HS-5 (cell line): ENCODE results near the gene CDH12.
"Not testable (repeated sequence)": the region's sequence is repeated elsewhere in the genome, so short reads cannot be mapped to it uniquely, and the experiment has no call there.

Source experiments
- DNase-seq: peaks from one replicate; pipeline ENCODE4 v3.0.0-alpha.2; 2012; ENCODE audit warnings: low read depth

CDH12 gene

GRCh38 chr5:22852807-22853660 is at the start of gene CDH12:
Gene CDH12 (minus strand): TSS chr5:22853344.
- DNase-seq = peak; percentile 11

- no peak for DNase-seq
Measured at GRCh38 chr5:22901885-22902284, 48.7 kb upstream of the CDH12 start.

GRCh38 chr5:22900801-22901310 is 47.7 kb upstream of the CDH12 start:
- DNase-seq = no peak

GRCh38 chr5:22899341-22899740 is 46.2 kb upstream of the CDH12 start:
- no peak for DNase-seq

GRCh38 chr5:22896152-22896551 is 43.0 kb upstream of the CDH12 start:
- peak; percentile 22 for DNase-seq

GRCh38 chr5:22892441-22892840 is 39.3 kb upstream of the CDH12 start:
- DNase-seq = no peak

GRCh38 chr5:22889720-22890119 is 36.6 kb upstream of the CDH12 start:
- peak; percentile 26 for DNase-seq

GRCh38 chr5:22887566-22887965 is 34.4 kb upstream of the CDH12 start:
- DNase-seq = no peak

- DNase-seq = not testable (repeated sequence)
Measured at GRCh38 chr5:22858911-22859310, 5.8 kb upstream of the CDH12 start.

- no peak for DNase-seq
Measured at GRCh38 chr5:22855824-22856223, 2.7 kb upstream of the CDH12 start.

- no peak for DNase-seq
Measured at GRCh38 chr5:22850981-22851380, 2.2 kb downstream of the CDH12 start.

GRCh38 chr5:22846693-22847092 is 6.5 kb downstream of the CDH12 start:
- no peak for DNase-seq

- no peak for DNase-seq
Measured at GRCh38 chr5:22844636-22845035, 8.5 kb downstream of the CDH12 start.

GRCh38 chr5:22844155-22844554 is 9.0 kb downstream of the CDH12 start:
- DNase-seq = no peak

GRCh38 chr5:22842574-22842973 is 10.6 kb downstream of the CDH12 start:
- DNase-seq = peak; percentile 20

- DNase-seq = no peak
Measured at GRCh38 chr5:22837803-22838202, 15.3 kb downstream of the CDH12 start.

- DNase-seq = no peak
Measured at GRCh38 chr5:22835686-22836085, 17.5 kb downstream of the CDH12 start.

GRCh38 chr5:22793463-22793862 is 59.7 kb downstream of the CDH12 start:
- DNase-seq = no peak

- DNase-seq = peak; percentile 19
Measured at GRCh38 chr5:22787807-22788206, 65.3 kb downstream of the CDH12 start.

- DNase-seq = no peak
Measured at GRCh38 chr5:22787398-22787797, 65.7 kb downstream of the CDH12 start.

GRCh38 chr5:22780756-22781155 is 72.4 kb downstream of the CDH12 start:
- no peak for DNase-seq

- DNase-seq = no peak
Measured at GRCh38 chr5:22779499-22779898, 73.6 kb downstream of the CDH12 start.

GRCh38 chr5:22776285-22776684 is 76.9 kb downstream of the CDH12 start:
- no peak for DNase-seq

GRCh38 chr5:22774214-22774613 is 78.9 kb downstream of the CDH12 start:
- not testable (repeated sequence) for DNase-seq
